ENCODE results near the gene NIPAL3. TPM values are rescaled to one million over a fixed set of nuclear protein-coding genes. Genes with fewer than 3 reads are reported as not detected.

NIPAL3 gene
- total and polyA plus RNA-seq, 8 donors = 13.8 to 41.1 (median 14.5) TPM

DNA sequence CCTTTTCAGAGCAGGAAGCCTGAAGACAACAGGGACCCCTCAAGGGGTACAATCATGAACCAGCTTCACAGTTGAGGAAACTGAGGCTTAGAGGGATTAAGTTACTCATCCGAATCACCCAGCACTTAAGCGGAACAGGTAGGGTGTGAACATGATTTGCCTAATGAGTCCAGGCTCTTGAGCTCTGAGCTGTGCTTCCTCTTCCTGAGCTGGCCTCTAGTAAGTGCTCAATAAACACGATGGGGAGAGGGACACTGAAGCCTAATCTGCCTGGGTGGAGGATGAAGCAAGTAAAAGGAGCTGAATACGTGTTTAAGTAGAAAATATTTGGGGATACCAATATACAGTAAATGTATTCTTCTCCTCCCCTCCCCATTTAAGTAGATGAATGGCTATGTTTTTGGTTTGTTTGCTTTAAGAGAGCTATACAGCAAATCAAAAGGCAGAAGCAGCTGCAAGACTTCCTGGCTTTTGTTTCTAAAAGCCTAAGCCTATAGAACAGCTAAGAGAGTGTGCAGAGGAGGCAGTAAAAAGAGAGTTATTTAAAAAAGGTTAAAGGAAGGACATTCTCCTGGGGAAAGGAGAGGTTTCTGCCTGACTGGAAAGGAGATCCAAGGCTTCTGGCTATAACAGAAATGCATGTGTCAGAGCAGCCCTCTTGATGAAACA is 22.5 kb upstream of the NIPAL3 start:
- Histone ChIP-seq H3K27me3 (no peaks in the 10 kb centered on the region), H3K36me3 (no peaks in the 10 kb centered on the region), H3K4me1 (peaks cover 4 to 37% of the 10 kb centered on the region in 2 donors), H3K27ac (peak overlapping the region; percentile 45), H3K4me3 (no peak overlapping the region), H3K9me3 (no peaks in the 10 kb centered on the region)
- TF ChIP-seq CTCF (IDR thresholded peaks at IDR 0.05) = no peak
- no peak for DNase-seq
- intact Hi-C loops (cut with DNase I) = no loop called here
- ATAC-seq = no peak

DNA sequence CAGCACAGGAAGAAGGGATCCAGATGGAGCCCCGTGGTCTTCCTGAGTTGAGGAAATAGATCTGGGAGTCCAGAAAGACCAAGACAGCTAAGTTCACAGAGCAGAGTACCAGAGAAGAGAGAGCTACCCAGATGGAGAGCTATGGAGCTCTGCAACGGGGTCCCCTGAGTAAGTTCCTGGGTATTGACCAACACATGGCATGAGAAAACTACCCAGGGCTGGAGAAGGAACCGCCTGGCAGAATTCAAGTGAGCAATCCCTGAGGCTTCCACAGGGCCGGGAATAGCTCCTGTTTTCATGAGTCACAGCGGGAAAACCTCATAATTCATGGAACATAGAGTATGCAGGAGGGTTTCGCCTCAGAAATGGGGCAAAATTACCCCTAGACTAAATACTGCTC is 21.7 kb upstream of the NIPAL3 start:
- Histone ChIP-seq H3K36me3 (no peaks in the 10 kb centered on the region), H3K4me1 (peaks cover 4 to 32% of the 10 kb centered on the region in 2 donors), H3K4me3 (no peak overlapping the region), H3K27ac (peak overlapping the region in 1 of 2 donors; percentile 45), H3K9me3 (no peaks in the 10 kb centered on the region), H3K27me3 (no peaks in the 10 kb centered on the region)
- ATAC-seq = no peak
- no peak for TF ChIP-seq CTCF (IDR thresholded peaks at IDR 0.05)
- intact Hi-C loops (cut with DNase I) = no loop called here
- DNase-seq = no peak

DNA sequence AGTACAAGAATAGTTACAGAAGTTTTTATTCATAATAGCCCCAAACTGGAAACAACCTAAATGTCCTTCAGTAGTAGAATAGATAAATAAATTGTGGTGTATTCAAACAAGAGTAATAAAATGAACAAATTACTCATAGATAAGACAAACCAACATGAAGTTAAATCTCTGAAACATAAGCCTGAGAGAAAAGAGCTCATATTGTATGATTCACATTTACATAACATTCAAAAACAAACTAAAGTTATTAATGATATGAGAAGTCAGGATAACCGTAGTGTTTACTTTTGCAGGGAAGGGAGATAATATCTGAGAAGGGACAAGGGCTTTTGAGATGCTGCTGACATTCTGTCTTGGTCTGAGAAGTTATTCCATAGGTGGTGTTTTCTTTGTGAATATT is 15.5 kb upstream of the NIPAL3 start:
- H3K27ac ChIP-seq = no peak overlapping the region
- no peak overlapping the region for H3K4me3 ChIP-seq
- peaks cover 0 to 5% of the 10 kb centered on the region in 2 donors for H3K36me3 ChIP-seq
- H3K9me3 ChIP-seq = no peaks in the 10 kb centered on the region
- intact Hi-C loops (cut with DNase I) = no loop called here
- no peaks in the 10 kb centered on the region for H3K4me1 ChIP-seq
- no peaks in the 10 kb centered on the region for H3K27me3 ChIP-seq
- no peak for ATAC-seq
- TF ChIP-seq CTCF (IDR thresholded peaks at IDR 0.05) = no peak
- no peak for DNase-seq

GRCh38 chr1:24403806-24404205 is 11.8 kb upstream of the NIPAL3 start:
- no peaks in the 10 kb centered on the region for H3K27me3 ChIP-seq
- H3K9me3 ChIP-seq = no peaks in the 10 kb centered on the region
- no peak overlapping the region for H3K27ac ChIP-seq
- DNase-seq (no peak), ATAC-seq (no peak)
- H3K36me3 ChIP-seq = peaks cover 0 to 5% of the 10 kb centered on the region in 2 donors
- intact Hi-C loops (cut with DNase I) = no loop called here
- no peak overlapping the region for H3K4me3 ChIP-seq
- H3K4me1 ChIP-seq = no peaks in the 10 kb centered on the region
- no peak for TF ChIP-seq CTCF (IDR thresholded peaks at IDR 0.05)

- no peak for DNase-seq
- no peaks in the 10 kb centered on the region for H3K36me3 ChIP-seq
Measured at GRCh38 chr1:24406788-24407187, 8.8 kb upstream of the NIPAL3 start.

More at GRCh38 chr1:24406788-24407187, 8.8 kb upstream of the NIPAL3 start:
- no peak for TF ChIP-seq CTCF (IDR thresholded peaks at IDR 0.05)
- Histone ChIP-seq H3K9me3 (no peaks in the 10 kb centered on the region), H3K4me3 (no peak overlapping the region), H3K27ac (no peak overlapping the region), H3K27me3 (no peaks in the 10 kb centered on the region), H3K4me1 (no peaks in the 10 kb centered on the region)
- intact Hi-C loops (cut with DNase I) = no loop called here
- ATAC-seq = no peak

All from left lung (tissue), 10 donors.